Pancreas (tissue), 10 donors: ENCODE measurements around the gene PLEKHA5. TPM values are rescaled to one million over a fixed set of nuclear protein-coding genes. Genes with fewer than 3 reads are reported as not detected.

Source experiments
- ATAC-seq, 4 donors: fragments of 200-7000 bp; cut with Tn5 transposase; one replicate each; pipeline versions ENCODE4 v1.8.0 to v1.9.1; 2020; ENCODE audit warnings: mild to moderate bottlenecking in 4 of 4, moderate library complexity in 4 of 4
- DNase-seq, 6 donors: peaks; one replicate each; pipeline ENCODE4 v3.0.0-alpha.2; 2020
- FAIRE-seq: peaks from 2 replicates; lab custom pipeline; 2012; peaks lifted over from hg19 to GRCh38; lab: Jason Lieb, UNC
- H3K27ac ChIP-seq, 4 donors: fragments of 200-600 bp; sonication (generic); 1 replicate in 3 of 4; 2 replicates in 1 of 4; pipeline versions ENCODE4 v1.5.0 to v1.8.0; 2020
- H3K27me3 ChIP-seq, 4 donors: fragments of 200-600 bp; one replicate each; pipeline ENCODE4 v1.8.0; 2021
- H3K36me3 ChIP-seq, 3 donors: fragments of 200-600 bp; sonication (generic) in 1 of 3; one replicate each; pipeline versions ENCODE4 v1.5.0 to v1.8.0; 2020 to 2021
- H3K4me1 ChIP-seq, 3 donors: fragments of 200-600 bp; one replicate each; pipeline ENCODE4 v1.8.0; 2021
- H3K4me3 ChIP-seq, 4 donors: fragments of 200-600 bp; sonication (generic) in 2 of 4; one replicate each; pipeline versions ENCODE4 v1.5.0 to v1.8.0; 2020 to 2021
- H3K9me3 ChIP-seq, 4 donors: fragments of 200-600 bp; one replicate each; pipeline ENCODE4 v1.8.0; 2021
- WGBS, 2 donors: extraction: QIAGEN DNeasy Blood & Tissue Kit; methylation state at CpG; one replicate each; pipeline ENCODE4 v1.1.7; 2013; 5-methylcytosine and 5-hydroxymethylcytosine counted together
- intact Hi-C, 3 donors: fragments of 100-400 bp; cut with DNase I; formaldehyde crosslinking; loops; one replicate each; pipeline versions ENCODE4 v1.11.1 to v1.14.2; 2022
- polyA plus RNA-seq, 2 donors: library from polyadenylated mRNA; stranded (reverse); fragments of 200-250 nt; gene quantifications; one replicate each; pipeline ENCODE4 v1.2.3, GENCODE V29; 2013
- total RNA-seq, 6 donors: library from RNA; stranded (reverse); fragmentation: NEBNext Ultra II Directional in 4 of 6; extraction: Animal tissue kit (Norgen Biotek cat#: 25700) in 4 of 6; gene quantifications; one replicate each; pipeline versions ENCODE4 v1.2.1 to v1.2.4, GENCODE V29; 2021 to 2023
- TF ChIP-seq, protein P1 (sequence below), 4 donors: fragments of 200-600 bp; sonication (generic) in 3 of 4; IDR thresholded peaks; one replicate each; pipeline versions ENCODE4 v1.5.0 to v1.8.0; 2021; ENCODE audit warnings: antibody characterized with exemption in 4 of 4
- donor health status: healthy with polysubstance abuse.
- donor health status: DM: no; HTN: no; CAD: no; lungs with moderate emphysema.
- donor health status: DM: no; HTN: no; CAD: no.
- donor health status: control.
- donor health status: control.
- donor health status: Bipolar disorder and iron deficiency.
- donor health status: DM: yes; HTN: yes; CAD: no.
- donor health status: DM: no; HTN: no; CAD: no.
- donor health status: DM: no; HTN: no; CAD: no.
- donor health status: DM: yes; HTN: yes; CAD: no.

Gene PLEKHA5
- total and polyA plus RNA-seq, 8 donors: 10.3 to 26.4 (median 17.5) TPM

DNA sequence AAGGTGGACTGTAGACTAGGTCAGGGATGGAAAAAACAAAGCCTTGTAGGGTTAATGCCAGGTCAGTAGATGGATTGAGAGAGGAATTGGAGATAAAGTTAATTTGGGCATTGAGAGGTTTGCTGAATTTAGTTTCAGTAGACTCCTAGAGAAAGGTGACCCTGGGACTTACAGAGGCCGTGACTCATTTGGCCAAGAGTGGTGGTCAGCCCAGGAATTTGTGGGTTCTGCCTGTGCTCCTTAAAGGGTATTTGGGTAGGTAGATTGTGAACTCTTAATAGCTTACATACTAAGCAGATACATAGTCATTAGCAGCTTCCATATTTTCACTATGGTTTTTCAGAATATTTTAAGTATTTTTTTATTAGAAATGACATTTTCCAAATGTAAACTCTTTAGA, 21.8 kb downstream of the PLEKHA5 start:
- Histone ChIP-seq H3K4me3 (no peak overlapping the region), H3K9me3 (no peaks in the 10 kb centered on the region), H3K4me1 (peaks cover 0 to 3% (median 2%) of the 10 kb centered on the region in 3 donors), H3K27me3 (no peaks in the 10 kb centered on the region), H3K27ac (no peak overlapping the region), H3K36me3 (no peaks in the 10 kb centered on the region)
- intact Hi-C loops: no loop called here
- DNase-seq (no peak), ATAC-seq (no peak), FAIRE-seq (no peak)
- TF ChIP-seq, protein P1, sequence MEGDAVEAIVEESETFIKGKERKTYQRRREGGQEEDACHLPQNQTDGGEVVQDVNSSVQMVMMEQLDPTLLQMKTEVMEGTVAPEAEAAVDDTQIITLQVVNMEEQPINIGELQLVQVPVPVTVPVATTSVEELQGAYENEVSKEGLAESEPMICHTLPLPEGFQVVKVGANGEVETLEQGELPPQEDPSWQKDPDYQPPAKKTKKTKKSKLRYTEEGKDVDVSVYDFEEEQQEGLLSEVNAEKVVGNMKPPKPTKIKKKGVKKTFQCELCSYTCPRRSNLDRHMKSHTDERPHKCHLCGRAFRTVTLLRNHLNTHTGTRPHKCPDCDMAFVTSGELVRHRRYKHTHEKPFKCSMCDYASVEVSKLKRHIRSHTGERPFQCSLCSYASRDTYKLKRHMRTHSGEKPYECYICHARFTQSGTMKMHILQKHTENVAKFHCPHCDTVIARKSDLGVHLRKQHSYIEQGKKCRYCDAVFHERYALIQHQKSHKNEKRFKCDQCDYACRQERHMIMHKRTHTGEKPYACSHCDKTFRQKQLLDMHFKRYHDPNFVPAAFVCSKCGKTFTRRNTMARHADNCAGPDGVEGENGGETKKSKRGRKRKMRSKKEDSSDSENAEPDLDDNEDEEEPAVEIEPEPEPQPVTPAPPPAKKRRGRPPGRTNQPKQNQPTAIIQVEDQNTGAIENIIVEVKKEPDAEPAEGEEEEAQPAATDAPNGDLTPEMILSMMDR (IDR thresholded peaks at IDR 0.05): no peak
- WGBS, 2 donors: 96 to 100% methylated on average over 1 of the region's 1 CpG

DNA sequence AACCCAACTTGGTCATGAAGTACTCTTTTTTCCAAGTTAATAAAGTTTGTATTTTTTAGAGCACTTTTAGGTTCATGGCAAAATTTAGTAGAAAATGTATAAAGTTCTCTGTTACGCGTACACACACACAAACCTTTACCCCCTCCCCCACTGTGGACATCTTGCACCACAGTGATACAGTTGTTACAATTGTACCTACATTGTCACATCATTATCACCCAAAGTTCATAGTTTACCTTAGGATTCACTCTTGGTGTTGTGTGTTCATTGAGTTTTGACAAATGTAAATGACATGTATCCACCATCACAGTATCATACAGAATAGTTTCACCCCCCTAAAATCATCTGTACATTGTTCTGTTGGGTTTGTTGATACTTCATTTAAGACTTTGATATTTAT, 23.9 kb downstream of the PLEKHA5 start:
- intact Hi-C loops: no loop called here
- peaks cover 0 to 3% (median 3%) of the 10 kb centered on the region in 3 donors for H3K4me1 ChIP-seq
- FAIRE-seq (no peak), DNase-seq (no peak), ATAC-seq (no peak)
- no peaks in the 10 kb centered on the region for H3K36me3 ChIP-seq
- 49 to 50% methylated on average over 2 of the region's 2 CpGs for WGBS, 2 donors
- no peaks in the 10 kb centered on the region for H3K27me3 ChIP-seq
- no peaks in the 10 kb centered on the region for H3K9me3 ChIP-seq
- TF ChIP-seq, protein P1 (IDR thresholded peaks at IDR 0.05): no peak
- no peak overlapping the region for H3K27ac ChIP-seq
- no peak overlapping the region for H3K4me3 ChIP-seq

DNA sequence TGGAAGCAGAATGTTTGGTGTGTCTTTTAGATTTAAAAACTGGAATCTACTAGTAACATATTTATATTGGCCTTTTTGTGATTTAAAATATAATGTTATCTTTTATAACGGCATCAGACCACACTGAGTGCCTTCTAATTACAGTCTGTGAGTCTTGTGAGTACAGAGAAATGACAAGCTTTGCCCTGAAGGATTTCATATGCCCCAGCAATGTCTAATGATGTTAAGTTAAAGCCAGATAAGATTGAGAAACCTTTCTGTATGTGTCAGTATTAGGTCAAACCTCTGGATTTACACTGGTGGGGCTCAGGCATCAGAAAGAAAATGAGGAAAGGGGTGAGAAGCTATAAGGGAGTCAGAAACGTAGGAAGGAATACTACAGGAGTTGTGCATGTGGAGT, 25.2 kb downstream of the PLEKHA5 start:
- ATAC-seq: no peak
- H3K27me3 ChIP-seq: no peaks in the 10 kb centered on the region
- FAIRE-seq: no peak
- H3K9me3 ChIP-seq: no peaks in the 10 kb centered on the region
- intact Hi-C loops: no loop called here
- 36 to 46% methylated on average over 2 of the region's 2 CpGs for WGBS, 2 donors
- no peaks in the 10 kb centered on the region for H3K36me3 ChIP-seq
- peaks cover 0 to 9% (median 3%) of the 10 kb centered on the region in 3 donors for H3K4me1 ChIP-seq
- TF ChIP-seq, protein P1 (IDR thresholded peaks at IDR 0.05): no peak
- H3K4me3 ChIP-seq: no peak overlapping the region
- DNase-seq: no peak
- no peak overlapping the region for H3K27ac ChIP-seq

DNA sequence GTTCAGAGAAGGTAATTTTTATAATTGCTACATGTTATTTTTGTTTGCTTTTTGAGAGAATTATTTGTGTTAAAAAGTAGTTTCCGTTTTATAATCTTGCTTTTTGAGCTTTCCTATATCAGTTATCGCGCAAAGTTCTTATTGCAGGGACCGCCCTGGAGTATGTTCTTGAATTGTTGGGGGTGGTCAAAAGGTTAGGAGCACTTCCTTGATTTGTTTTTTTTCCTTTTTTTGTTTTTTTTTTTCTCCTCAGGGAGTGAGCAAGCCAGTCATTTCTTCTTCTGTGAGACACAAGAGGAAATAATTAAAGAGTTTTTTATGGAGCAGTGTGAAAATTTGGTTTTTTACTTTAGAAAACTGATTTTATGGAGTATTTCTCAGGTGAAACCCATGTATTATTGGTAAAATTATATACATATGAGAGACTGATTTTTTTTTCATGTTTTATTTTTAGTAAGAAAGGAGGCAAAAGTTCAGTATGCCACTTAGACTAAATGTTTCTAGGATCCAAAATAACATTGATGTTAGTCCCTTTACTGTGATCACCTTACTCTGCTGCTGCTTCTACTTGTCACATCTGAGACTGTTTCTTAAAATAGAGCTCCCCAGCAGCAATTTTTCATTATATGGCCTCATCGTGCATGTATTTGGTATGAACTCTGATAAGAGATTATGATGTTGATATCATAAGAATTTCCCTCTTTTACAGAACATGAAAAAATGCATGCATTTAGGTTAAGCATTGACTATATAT, 26.6 kb downstream of the PLEKHA5 start:
- H3K4me1 ChIP-seq: peaks cover 0 to 9% (median 3%) of the 10 kb centered on the region in 3 donors
- H3K4me3 ChIP-seq: no peak overlapping the region
- no peaks in the 10 kb centered on the region for H3K9me3 ChIP-seq
- FAIRE-seq (no peak), DNase-seq (no peak), ATAC-seq (no peak)
- no peak overlapping the region for H3K27ac ChIP-seq
- no peaks in the 10 kb centered on the region for H3K27me3 ChIP-seq
- TF ChIP-seq, protein P1 (IDR thresholded peaks at IDR 0.05): no peak
- 77 to 81% methylated on average over 5 of the region's 5 CpGs for WGBS, 2 donors
- H3K36me3 ChIP-seq: no peaks in the 10 kb centered on the region
- intact Hi-C loops: no loop called here

DNA sequence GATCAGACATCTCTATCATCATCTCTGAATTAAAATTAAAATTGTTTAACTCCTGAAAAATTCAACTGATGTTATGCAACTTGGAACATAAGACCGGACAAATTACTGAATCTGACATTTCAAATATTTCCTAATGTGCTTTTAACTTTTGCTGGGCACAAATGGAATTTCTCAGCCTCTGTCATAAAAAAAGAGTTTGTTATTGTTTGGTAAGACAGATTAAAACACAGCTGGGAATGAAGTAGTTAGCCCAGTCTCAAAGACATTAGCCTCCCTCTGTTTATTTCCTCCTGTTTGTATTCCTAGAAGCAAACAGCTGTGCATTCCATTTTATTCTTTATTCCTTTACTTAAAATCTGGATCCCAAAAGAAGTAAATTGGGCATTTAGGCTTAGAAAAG, 29.4 kb downstream of the PLEKHA5 start:
- Histone ChIP-seq H3K4me1 (peaks cover 0 to 6% (median 3%) of the 10 kb centered on the region in 3 donors), H3K27ac (no peak overlapping the region), H3K9me3 (no peaks in the 10 kb centered on the region), H3K27me3 (no peaks in the 10 kb centered on the region), H3K4me3 (no peak overlapping the region), H3K36me3 (no peaks in the 10 kb centered on the region)
- DNase-seq: no peak
- intact Hi-C loops: no loop called here
- WGBS, 2 donors: 49 to 56% methylated on average over 1 of the region's 1 CpG
- FAIRE-seq: no peak
- TF ChIP-seq, protein P1 (IDR thresholded peaks at IDR 0.05): no peak
- ATAC-seq: no peak
